WTC11 (cell line): Measurements from ENCODE around the gene NCKIPSD. TPM values are rescaled to one million over a fixed set of nuclear protein-coding genes. Genes with fewer than 3 reads are reported as not detected.

Experiments used
- ATAC-seq: fragments of 200-7000 bp; cut with Tn5 transposase; 2 replicates; pipeline ENCODE4 v1.10.0; 2021; ENCODE audit warnings: mild to moderate bottlenecking, moderate library complexity
- CTCF ChIA-PET: fragments of 300-600 bp; sonication (Branson Sonifier 250); formaldehyde crosslinking; loops from one replicate; lab custom pipeline; 2021; ENCODE audit warnings: antibody characterized with exemption; lab: Charles Lee
- POLR2A ChIA-PET: fragments of 350-600 bp; sonication (Branson Sonifier 250); formaldehyde crosslinking; loops from one replicate; lab custom pipeline; 2021; ENCODE audit warnings: antibody characterized with exemption; lab: Charles Lee
- DNase-seq: peaks from one replicate; pipeline ENCODE4 v3.0.0; 2021; ENCODE audit warnings: low spot score
- H3K27ac Mint-ChIP-seq: 2 replicates; pipeline ENCODE4 v1.8.0; 2021; ENCODE audit warnings: mixed read lengths
- H3K27me3 Mint-ChIP-seq: 2 replicates; pipeline ENCODE4 v1.8.0; 2021; ENCODE audit warnings: low read depth, mild to moderate bottlenecking, moderate library complexity, mixed read lengths
- H3K36me3 Mint-ChIP-seq: 2 replicates; pipeline ENCODE4 v1.8.0; 2021; ENCODE audit warnings: mixed read lengths
- H3K4me1 Mint-ChIP-seq: 2 replicates; pipeline ENCODE4 v1.8.0; 2022; ENCODE audit warnings: mixed read lengths
- H3K4me3 Mint-ChIP-seq: 2 replicates; pipeline ENCODE4 v1.8.0; 2021; ENCODE audit warnings: mild to moderate bottlenecking, moderate library complexity, mixed read lengths
- H3K9me3 Mint-ChIP-seq: 2 replicates; pipeline ENCODE4 v1.8.0; 2021; ENCODE audit warnings: mixed read lengths
- ARID4B ChIP-seq: sonication (generic); formaldehyde crosslinking; IDR thresholded peaks from 2 replicates; pipeline ENCODE4 v1.8.0; 2023; ENCODE audit warnings: missing genetic modification reagents, mild to moderate bottlenecking, borderline replicate concordance
- E2F5 ChIP-seq: sonication (generic); formaldehyde crosslinking; IDR thresholded peaks from 2 replicates; pipeline ENCODE4 v1.8.1; 2022; ENCODE audit warnings: mild to moderate bottlenecking, moderate library complexity, missing genetic modification reagents
- FOXK1 ChIP-seq: sonication (generic); formaldehyde crosslinking; IDR thresholded peaks from 2 replicates; pipeline ENCODE4 v1.8.0; 2022; ENCODE audit warnings: mild to moderate bottlenecking, moderate library complexity, missing genetic modification reagents
- FOXP4 ChIP-seq: sonication (generic); formaldehyde crosslinking; IDR thresholded peaks from 2 replicates; pipeline ENCODE4 v1.8.0; 2022; ENCODE audit warnings: mild to moderate bottlenecking, missing genetic modification reagents
- NFE2L1 ChIP-seq: sonication (generic); formaldehyde crosslinking; IDR thresholded peaks from 2 replicates; pipeline ENCODE4 v1.8.1; 2023; ENCODE audit warnings: missing genetic modification reagents
- NR1H2 ChIP-seq: sonication (generic); formaldehyde crosslinking; IDR thresholded peaks from 2 replicates; pipeline ENCODE4 v1.9.0; 2021; ENCODE audit warnings: mild to moderate bottlenecking, moderate library complexity, missing genetic modification reagents
- NR2C2 ChIP-seq: sonication (generic); formaldehyde crosslinking; IDR thresholded peaks from 2 replicates; pipeline ENCODE4 v1.8.0; 2022; ENCODE audit warnings: mild to moderate bottlenecking, missing genetic modification reagents
- PRRX2 ChIP-seq: fragments of 250-450 bp; sonication (Bioruptor Pico); IDR thresholded peaks from 2 replicates; pipeline ENCODE4 v1.8.0; 2021; ENCODE audit warnings: mild to moderate bottlenecking
- TP53 ChIP-seq: sonication (generic); formaldehyde crosslinking; IDR thresholded peaks from 2 replicates; pipeline ENCODE4 v1.8.1; 2023; ENCODE audit warnings: mild to moderate bottlenecking, missing genetic modification reagents
- USF2 ChIP-seq: sonication (generic); formaldehyde crosslinking; IDR thresholded peaks from 2 replicates; pipeline ENCODE4 v1.8.1; 2023; ENCODE audit warnings: mild to moderate bottlenecking, missing genetic modification reagents, moderate library complexity
- ZBTB21 ChIP-seq: sonication (generic); formaldehyde crosslinking; IDR thresholded peaks from 2 replicates; pipeline ENCODE4 v1.8.1; 2023; ENCODE audit warnings: mild to moderate bottlenecking, missing genetic modification reagents, borderline replicate concordance
- ZNF138 ChIP-seq: sonication (generic); formaldehyde crosslinking; conservative IDR thresholded peaks from 2 replicates; pipeline ENCODE4 v1.8.1; 2022; ENCODE audit warnings: mild to moderate bottlenecking, moderate library complexity, missing genetic modification reagents
- ZNF232 ChIP-seq: sonication (generic); formaldehyde crosslinking; IDR thresholded peaks from 2 replicates; pipeline ENCODE4 v1.8.0; 2022; ENCODE audit warnings: mild to moderate bottlenecking, missing genetic modification reagents
- ZNF317 ChIP-seq: sonication (generic); formaldehyde crosslinking; IDR thresholded peaks from 2 replicates; pipeline ENCODE4 v1.8.1; 2023; ENCODE audit warnings: low read depth, mild to moderate bottlenecking, moderate library complexity, missing genetic modification reagents, borderline replicate concordance
- ZNF423 ChIP-seq: fragments of 250-450 bp; sonication (Bioruptor Pico); IDR thresholded peaks from 2 replicates; pipeline ENCODE4 v2.1.2; 2022; ENCODE audit warnings: mild to moderate bottlenecking, moderate library complexity
- total RNA-seq: library from RNA; stranded (reverse); gene quantifications from 3 replicates; pipeline ENCODE4 v1.2.3, GENCODE V29; 2021
- TF ChIP-seq, protein P1 (sequence below): sonication (generic); formaldehyde crosslinking; IDR thresholded peaks from 2 replicates; pipeline ENCODE4 v1.8.1; 2023; ENCODE audit warnings: mild to moderate bottlenecking, missing genetic modification reagents, borderline replicate concordance
- TF ChIP-seq, protein P2 (sequence below): sonication (generic); formaldehyde crosslinking; conservative IDR thresholded peaks from 2 replicates; pipeline ENCODE4 v1.8.1; 2023; ENCODE audit warnings: mild to moderate bottlenecking, low read depth, missing genetic modification reagents, moderate library complexity
- TF ChIP-seq, protein P3 (sequence below): sonication (generic); formaldehyde crosslinking; IDR thresholded peaks from 2 replicates; pipeline ENCODE4 v1.8.0; 2022; ENCODE audit warnings: mild to moderate bottlenecking, missing genetic modification reagents
- TF ChIP-seq, protein P4 (sequence below): sonication (generic); formaldehyde crosslinking; IDR thresholded peaks from 2 replicates; pipeline ENCODE4 v1.8.1; 2023; ENCODE audit warnings: mild to moderate bottlenecking, missing genetic modification reagents

NCKIPSD gene
- total RNA-seq, 1 experiment from 2014 or later, result 40.1 TPM

- no peaks in the 10 kb centered on the region for H3K27me3 Mint-ChIP-seq
- ChIA-PET POLR2A (no interaction called here), CTCF (interaction anchor here (2.0 to 2.4 kb wide), 3 partner anchors 18 to 411 kb away, joined by 4 to 13 read pairs (median 12); partner anchors contain the start of genes QRICH1 and SLC26A6)
- DNase-seq, result no peak
- no peak overlapping the region for H3K27ac Mint-ChIP-seq
- ATAC-seq, result no peak
- H3K36me3 Mint-ChIP-seq, result peaks cover 52% of the 10 kb centered on the region
- no peak overlapping the region for H3K4me3 Mint-ChIP-seq
- TF ChIP-seq FOXK1 (CRISPR knock-in tag), result no peak
- TF ChIP-seq PRRX2 (CRISPR knock-in tag), result no peak
- no peak for TF ChIP-seq ARID4B (CRISPR knock-in tag)
- TF ChIP-seq USF2, result no peak
- no peak for TF ChIP-seq ZNF423 (CRISPR knock-in tag)
- no peak for TF ChIP-seq ZNF138 (CRISPR knock-in tag)
- TF ChIP-seq NR2C2, result no peak
- no peak for TF ChIP-seq ZBTB21
- no peak for TF ChIP-seq TP53 (CRISPR knock-in tag)
- no peak for TF ChIP-seq ZNF232 (CRISPR knock-in tag)
- no peak for TF ChIP-seq E2F5
- TF ChIP-seq ZNF317 (CRISPR knock-in tag), result no peak
- TF ChIP-seq, protein P1, sequence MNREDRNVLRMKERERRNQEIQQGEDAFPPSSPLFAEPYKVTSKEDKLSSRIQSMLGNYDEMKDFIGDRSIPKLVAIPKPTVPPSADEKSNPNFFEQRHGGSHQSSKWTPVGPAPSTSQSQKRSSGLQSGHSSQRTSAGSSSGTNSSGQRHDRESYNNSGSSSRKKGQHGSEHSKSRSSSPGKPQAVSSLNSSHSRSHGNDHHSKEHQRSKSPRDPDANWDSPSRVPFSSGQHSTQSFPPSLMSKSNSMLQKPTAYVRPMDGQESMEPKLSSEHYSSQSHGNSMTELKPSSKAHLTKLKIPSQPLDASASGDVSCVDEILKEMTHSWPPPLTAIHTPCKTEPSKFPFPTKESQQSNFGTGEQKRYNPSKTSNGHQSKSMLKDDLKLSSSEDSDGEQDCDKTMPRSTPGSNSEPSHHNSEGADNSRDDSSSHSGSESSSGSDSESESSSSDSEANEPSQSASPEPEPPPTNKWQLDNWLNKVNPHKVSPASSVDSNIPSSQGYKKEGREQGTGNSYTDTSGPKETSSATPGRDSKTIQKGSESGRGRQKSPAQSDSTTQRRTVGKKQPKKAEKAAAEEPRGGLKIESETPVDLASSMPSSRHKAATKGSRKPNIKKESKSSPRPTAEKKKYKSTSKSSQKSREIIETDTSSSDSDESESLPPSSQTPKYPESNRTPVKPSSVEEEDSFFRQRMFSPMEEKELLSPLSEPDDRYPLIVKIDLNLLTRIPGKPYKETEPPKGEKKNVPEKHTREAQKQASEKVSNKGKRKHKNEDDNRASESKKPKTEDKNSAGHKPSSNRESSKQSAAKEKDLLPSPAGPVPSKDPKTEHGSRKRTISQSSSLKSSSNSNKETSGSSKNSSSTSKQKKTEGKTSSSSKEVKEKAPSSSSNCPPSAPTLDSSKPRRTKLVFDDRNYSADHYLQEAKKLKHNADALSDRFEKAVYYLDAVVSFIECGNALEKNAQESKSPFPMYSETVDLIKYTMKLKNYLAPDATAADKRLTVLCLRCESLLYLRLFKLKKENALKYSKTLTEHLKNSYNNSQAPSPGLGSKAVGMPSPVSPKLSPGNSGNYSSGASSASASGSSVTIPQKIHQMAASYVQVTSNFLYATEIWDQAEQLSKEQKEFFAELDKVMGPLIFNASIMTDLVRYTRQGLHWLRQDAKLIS (CRISPR knock-in tag), result no peak
- no peak for TF ChIP-seq NR1H2 (CRISPR knock-in tag)
- TF ChIP-seq, protein P2, sequence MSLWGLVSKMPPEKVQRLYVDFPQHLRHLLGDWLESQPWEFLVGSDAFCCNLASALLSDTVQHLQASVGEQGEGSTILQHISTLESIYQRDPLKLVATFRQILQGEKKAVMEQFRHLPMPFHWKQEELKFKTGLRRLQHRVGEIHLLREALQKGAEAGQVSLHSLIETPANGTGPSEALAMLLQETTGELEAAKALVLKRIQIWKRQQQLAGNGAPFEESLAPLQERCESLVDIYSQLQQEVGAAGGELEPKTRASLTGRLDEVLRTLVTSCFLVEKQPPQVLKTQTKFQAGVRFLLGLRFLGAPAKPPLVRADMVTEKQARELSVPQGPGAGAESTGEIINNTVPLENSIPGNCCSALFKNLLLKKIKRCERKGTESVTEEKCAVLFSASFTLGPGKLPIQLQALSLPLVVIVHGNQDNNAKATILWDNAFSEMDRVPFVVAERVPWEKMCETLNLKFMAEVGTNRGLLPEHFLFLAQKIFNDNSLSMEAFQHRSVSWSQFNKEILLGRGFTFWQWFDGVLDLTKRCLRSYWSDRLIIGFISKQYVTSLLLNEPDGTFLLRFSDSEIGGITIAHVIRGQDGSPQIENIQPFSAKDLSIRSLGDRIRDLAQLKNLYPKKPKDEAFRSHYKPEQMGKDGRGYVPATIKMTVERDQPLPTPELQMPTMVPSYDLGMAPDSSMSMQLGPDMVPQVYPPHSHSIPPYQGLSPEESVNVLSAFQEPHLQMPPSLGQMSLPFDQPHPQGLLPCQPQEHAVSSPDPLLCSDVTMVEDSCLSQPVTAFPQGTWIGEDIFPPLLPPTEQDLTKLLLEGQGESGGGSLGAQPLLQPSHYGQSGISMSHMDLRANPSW (CRISPR knock-in tag), result no peak
- TF ChIP-seq FOXP4 (CRISPR knock-in tag), result no peak
- TF ChIP-seq NFE2L1 (CRISPR knock-in tag), result no peak
- TF ChIP-seq, protein P3, sequence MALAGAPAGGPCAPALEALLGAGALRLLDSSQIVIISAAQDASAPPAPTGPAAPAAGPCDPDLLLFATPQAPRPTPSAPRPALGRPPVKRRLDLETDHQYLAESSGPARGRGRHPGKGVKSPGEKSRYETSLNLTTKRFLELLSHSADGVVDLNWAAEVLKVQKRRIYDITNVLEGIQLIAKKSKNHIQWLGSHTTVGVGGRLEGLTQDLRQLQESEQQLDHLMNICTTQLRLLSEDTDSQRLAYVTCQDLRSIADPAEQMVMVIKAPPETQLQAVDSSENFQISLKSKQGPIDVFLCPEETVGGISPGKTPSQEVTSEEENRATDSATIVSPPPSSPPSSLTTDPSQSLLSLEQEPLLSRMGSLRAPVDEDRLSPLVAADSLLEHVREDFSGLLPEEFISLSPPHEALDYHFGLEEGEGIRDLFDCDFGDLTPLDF (CRISPR knock-in tag), result no peak
- TF ChIP-seq, protein P4, sequence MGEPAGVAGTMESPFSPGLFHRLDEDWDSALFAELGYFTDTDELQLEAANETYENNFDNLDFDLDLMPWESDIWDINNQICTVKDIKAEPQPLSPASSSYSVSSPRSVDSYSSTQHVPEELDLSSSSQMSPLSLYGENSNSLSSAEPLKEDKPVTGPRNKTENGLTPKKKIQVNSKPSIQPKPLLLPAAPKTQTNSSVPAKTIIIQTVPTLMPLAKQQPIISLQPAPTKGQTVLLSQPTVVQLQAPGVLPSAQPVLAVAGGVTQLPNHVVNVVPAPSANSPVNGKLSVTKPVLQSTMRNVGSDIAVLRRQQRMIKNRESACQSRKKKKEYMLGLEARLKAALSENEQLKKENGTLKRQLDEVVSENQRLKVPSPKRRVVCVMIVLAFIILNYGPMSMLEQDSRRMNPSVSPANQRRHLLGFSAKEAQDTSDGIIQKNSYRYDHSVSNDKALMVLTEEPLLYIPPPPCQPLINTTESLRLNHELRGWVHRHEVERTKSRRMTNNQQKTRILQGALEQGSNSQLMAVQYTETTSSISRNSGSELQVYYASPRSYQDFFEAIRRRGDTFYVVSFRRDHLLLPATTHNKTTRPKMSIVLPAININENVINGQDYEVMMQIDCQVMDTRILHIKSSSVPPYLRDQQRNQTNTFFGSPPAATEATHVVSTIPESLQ (CRISPR knock-in tag), result no peak
- peaks cover 16% of the 10 kb centered on the region for H3K4me1 Mint-ChIP-seq
- no peaks in the 10 kb centered on the region for H3K9me3 Mint-ChIP-seq
These were observed 2.9 kb downstream of the NCKIPSD start for GRCh38 chr3:48682786-48683185.
